Panc1 (cell line): ENCODE data around the gene TCF25. TPM values are rescaled to one million over a fixed set of nuclear protein-coding genes. Genes with fewer than 3 reads are reported as not detected.

ENCODE experiments used
- ATAC-seq: fragments of 200-7000 bp; cut with Tn5 transposase; 2 replicates; pipeline ENCODE4 v1.9.1; 2020; ENCODE audit warnings: mild to moderate bottlenecking, moderate library complexity
- BruUV-seq: library from RNA; stranded (reverse); fragments of 400-500 nt; replicated peaks from 2 replicates; lab custom pipeline; 2021; lab: Mats Ljungman, UMichigan
- CTCF ChIA-PET: fragments of 300-600 bp; sonication (Branson Sonifier 250); formaldehyde crosslinking; loops from one replicate; lab custom pipeline; 2022; ENCODE audit warnings: antibody characterized with exemption; lab: Charles Lee
- POLR2A ChIA-PET: fragments of 300-600 bp; sonication (Branson Sonifier 250); formaldehyde crosslinking; loops from one replicate; lab custom pipeline; 2022; ENCODE audit warnings: antibody characterized with exemption; lab: Charles Lee
- DNase-seq: peaks from one replicate; pipeline ENCODE4 v3.0.0-alpha.2; 2010; ENCODE audit warnings: low read depth, low spot score
- H3K27ac ChIP-seq: 2 replicates; pipeline ENCODE4 v1.5.1; 2011; ENCODE audit warnings: mild to moderate bottlenecking, low read length, inconsistent platforms
- H3K27me3 ChIP-seq: fragments of 200-500 bp; sonication (Bioruptor generic); 2 replicates; pipeline ENCODE4 v1.6.0; 2014; ENCODE audit warnings: low read length, inconsistent platforms; ENCODE audit not compliant: control insufficient read depth, insufficient read depth
- H3K36me3 ChIP-seq: fragments of 200-500 bp; sonication (Bioruptor generic); 2 replicates; pipeline ENCODE4 v1.5.1; 2014; ENCODE audit warnings: inconsistent platforms, mild to moderate bottlenecking, low read length, moderate library complexity; ENCODE audit not compliant: control insufficient read depth, insufficient read depth
- H3K4me1 ChIP-seq: 2 replicates; pipeline ENCODE4 v1.5.1; 2011; ENCODE audit warnings: inconsistent platforms, mild to moderate bottlenecking, low read length, moderate library complexity; ENCODE audit not compliant: control insufficient read depth, insufficient read depth
- H3K4me3 ChIP-seq, 2 experiments: 2 replicates each; pipeline ENCODE4 v1.5.1; 2011 to 2012; ENCODE audit warnings: low read depth in 2 of 2, low read length in 2 of 2, mild to moderate bottlenecking in 2 of 2, inconsistent platforms in 1 of 2, moderate library complexity in 1 of 2
- H3K9me3 ChIP-seq: fragments of 200-500 bp; sonication (Bioruptor generic); 2 replicates; pipeline ENCODE4 v1.5.1; 2014; ENCODE audit warnings: low read depth, mild to moderate bottlenecking, inconsistent platforms, low read length, moderate library complexity; ENCODE audit not compliant: control insufficient read depth, insufficient read depth
- POLR2AphosphoS5 ChIP-seq: IDR thresholded peaks from 2 replicates; pipeline ENCODE4 v1.6.1; 2012; ENCODE audit warnings: mild to moderate bottlenecking, low read depth, low read length, moderate library complexity
- TCF7L2 ChIP-seq: IDR thresholded peaks from 2 replicates; pipeline ENCODE4 v1.6.1; 2011; ENCODE audit warnings: mild to moderate bottlenecking, low read depth, low read length, inconsistent platforms
- in situ Hi-C: cut with HindIII; loops from 2 replicates; pipeline ENCODE4 v1.10.0; 2016; ENCODE audit warnings: low sequenced_read_pairs, low pct_unique_long_range_greater_than_20kb
- intact Hi-C: fragments of 100-400 bp; cut with micrococcal nuclease; formaldehyde crosslinking; loops from one replicate; pipeline ENCODE4 v1.10.0; 2022; ENCODE audit not compliant: unreplicated experiment
- total RNA-seq: library from RNA; stranded (reverse); gene quantifications from one replicate; pipeline ENCODE4 v1.2.1, GENCODE V29; 2021; ENCODE audit not compliant: unreplicated experiment
- TF ChIP-seq, protein P1 (sequence below), 2 experiments: IDR thresholded peaks; 2 replicates each; pipeline ENCODE4 v1.6.1; 2011 to 2012; ENCODE audit warnings: low read depth in 2 of 2, control low read depth in 1 of 2, low read length in 1 of 2, mild to moderate bottlenecking in 1 of 2, moderate library complexity in 1 of 2; ENCODE audit not compliant: insufficient read depth in 1 of 2

TCF25 gene
- total RNA-seq, 1 experiment from 2014 or later: 144 TPM

DNA sequence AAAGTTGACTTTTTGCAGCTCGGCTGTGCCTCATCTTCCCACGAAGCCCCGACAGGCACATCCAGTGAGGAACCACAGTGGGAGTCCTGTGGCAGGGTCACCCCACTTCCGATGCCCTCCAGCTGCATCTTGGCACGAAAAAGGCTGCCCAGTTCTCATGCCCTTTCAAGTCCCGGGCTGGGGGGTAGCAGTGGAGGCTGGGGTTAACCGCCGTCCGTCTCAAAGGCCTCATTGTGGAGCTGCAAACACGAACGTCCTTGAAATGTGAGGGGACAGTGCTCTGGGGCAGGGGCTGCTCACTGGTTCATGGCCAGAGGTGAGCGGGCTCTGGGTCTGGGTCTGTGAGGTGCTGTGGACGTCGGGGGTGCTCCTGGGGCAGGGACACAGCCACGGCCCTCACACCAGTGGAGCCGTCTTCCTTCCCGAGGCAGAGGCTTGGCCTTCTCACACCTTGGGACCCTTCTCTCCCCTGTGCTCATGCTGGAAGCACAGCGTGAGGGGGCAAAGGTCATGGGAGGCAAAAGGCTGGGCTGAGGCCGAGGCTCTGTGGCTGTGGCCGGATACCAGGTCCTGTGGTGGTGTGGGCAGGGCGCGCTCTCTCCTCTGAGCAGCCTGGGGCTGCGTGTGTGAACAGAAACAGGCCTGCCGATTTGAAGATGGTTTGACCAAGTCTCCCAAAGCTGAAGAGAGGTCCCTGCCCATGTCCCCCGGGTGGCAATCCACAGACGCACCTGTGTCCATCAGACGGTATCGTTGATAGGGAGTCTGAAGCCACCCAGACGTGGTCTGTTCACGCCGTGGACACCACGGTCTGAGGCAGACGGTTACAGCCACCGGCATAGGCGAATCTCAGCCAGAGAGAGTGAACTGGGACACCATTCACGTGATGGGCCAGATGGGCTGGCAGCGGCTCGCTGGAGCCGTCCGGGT, 42.2 kb downstream of the TCF25 start:
- in situ Hi-C loops: no loop called here
- DNase-seq (no peak), ATAC-seq (no peak)
- intact Hi-C loops: no loop called here
- Histone ChIP-seq H3K27ac (no peak overlapping the region), H3K4me3 (no peak overlapping the region), H3K4me1 (peaks cover 10% of the 10 kb centered on the region), H3K27me3 (no peaks in the 10 kb centered on the region), H3K36me3 (0 out of 2 replicates have a peak, but pooled peaks cover under 1% of the 10 kb centered on the region), H3K9me3 (no peaks in the 10 kb centered on the region)
- TF ChIP-seq TCF7L2: no peak
- TF ChIP-seq POLR2AphosphoS5: 0 out of 2 replicates have a peak, but pooled peaks have one; percentile 31
- ChIA-PET POLR2A (no interaction called here), CTCF (no interaction called here)
- no TSS peak for BruUV-seq

DNA sequence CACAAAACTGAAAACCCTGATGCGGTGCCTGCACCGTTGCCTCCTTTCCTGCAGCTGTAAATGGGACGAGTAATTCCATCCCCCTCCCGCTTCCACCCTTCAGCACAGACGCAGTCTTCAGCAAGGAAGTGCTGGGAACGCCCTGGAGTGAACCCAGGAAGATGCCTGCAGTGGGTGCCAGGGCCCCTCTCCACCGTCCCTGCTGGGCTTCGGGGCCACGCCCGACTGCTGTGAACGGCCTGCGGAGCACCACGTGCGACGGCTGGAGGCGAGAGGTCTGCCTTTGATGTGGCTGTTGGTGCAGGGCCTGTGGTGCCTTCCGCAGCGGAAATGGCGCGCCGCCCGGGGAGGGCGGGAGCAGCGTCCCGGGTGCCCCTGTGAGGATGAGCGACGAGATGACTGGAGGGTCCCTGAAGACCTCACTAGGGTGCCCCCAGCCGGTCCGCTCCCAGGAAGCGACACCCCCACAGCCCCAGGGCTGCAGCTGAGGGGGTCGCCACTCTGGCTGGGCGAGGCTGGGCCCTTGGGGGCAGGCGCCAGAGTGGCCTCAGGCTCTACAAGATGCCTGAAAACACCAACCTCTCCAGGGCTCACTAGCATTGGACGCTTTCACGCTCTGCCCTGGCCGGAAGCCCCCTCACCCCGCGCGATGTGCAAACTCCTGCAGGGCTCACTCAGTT, 44.5 kb downstream of the TCF25 start:
- intact Hi-C loops: no loop called here

More for the DNA sequence above, 44.5 kb downstream of the TCF25 start:
- in situ Hi-C loops: no loop called here
- no peaks in the 10 kb centered on the region for H3K9me3 ChIP-seq
- ChIA-PET POLR2A (no interaction called here), CTCF (no interaction called here)
- H3K4me3 ChIP-seq: peak overlapping the region; percentile 41 to 43
- peak overlapping the region; percentile 89 for H3K27ac ChIP-seq
- no peaks in the 10 kb centered on the region for H3K36me3 ChIP-seq
- H3K4me1 ChIP-seq: peaks cover 17% of the 10 kb centered on the region
- DNase-seq: no peak
- peak; percentile 62 for ATAC-seq
- TF ChIP-seq POLR2AphosphoS5 (peak; percentile 37; the same call in 1 of the 2 replicates), TCF7L2 (peak; percentile 99)
- TF ChIP-seq, protein P1, sequence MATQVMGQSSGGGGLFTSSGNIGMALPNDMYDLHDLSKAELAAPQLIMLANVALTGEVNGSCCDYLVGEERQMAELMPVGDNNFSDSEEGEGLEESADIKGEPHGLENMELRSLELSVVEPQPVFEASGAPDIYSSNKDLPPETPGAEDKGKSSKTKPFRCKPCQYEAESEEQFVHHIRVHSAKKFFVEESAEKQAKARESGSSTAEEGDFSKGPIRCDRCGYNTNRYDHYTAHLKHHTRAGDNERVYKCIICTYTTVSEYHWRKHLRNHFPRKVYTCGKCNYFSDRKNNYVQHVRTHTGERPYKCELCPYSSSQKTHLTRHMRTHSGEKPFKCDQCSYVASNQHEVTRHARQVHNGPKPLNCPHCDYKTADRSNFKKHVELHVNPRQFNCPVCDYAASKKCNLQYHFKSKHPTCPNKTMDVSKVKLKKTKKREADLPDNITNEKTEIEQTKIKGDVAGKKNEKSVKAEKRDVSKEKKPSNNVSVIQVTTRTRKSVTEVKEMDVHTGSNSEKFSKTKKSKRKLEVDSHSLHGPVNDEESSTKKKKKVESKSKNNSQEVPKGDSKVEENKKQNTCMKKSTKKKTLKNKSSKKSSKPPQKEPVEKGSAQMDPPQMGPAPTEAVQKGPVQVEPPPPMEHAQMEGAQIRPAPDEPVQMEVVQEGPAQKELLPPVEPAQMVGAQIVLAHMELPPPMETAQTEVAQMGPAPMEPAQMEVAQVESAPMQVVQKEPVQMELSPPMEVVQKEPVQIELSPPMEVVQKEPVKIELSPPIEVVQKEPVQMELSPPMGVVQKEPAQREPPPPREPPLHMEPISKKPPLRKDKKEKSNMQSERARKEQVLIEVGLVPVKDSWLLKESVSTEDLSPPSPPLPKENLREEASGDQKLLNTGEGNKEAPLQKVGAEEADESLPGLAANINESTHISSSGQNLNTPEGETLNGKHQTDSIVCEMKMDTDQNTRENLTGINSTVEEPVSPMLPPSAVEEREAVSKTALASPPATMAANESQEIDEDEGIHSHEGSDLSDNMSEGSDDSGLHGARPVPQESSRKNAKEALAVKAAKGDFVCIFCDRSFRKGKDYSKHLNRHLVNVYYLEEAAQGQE (IDR thresholded peaks at IDR 0.05; ENCODE audit: insufficient read depth in 1 of 2, low read depth in 2 of 2, low read length in 1 of 2): no peak
- no peaks in the 10 kb centered on the region for H3K27me3 ChIP-seq
- no TSS peak for BruUV-seq
